OCI-LY7 (cell line): ENCODE data around the gene PPA1. TPM values are rescaled to one million over a fixed set of nuclear protein-coding genes. Genes with fewer than 3 reads are reported as not detected.

Experiments used
- BruUV-seq: library from RNA; stranded (reverse); fragments of 400-500 nt; replicated peaks from 2 replicates; lab custom pipeline; 2021; lab: Mats Ljungman, UMichigan
- CTCF ChIA-PET: fragments of 300-600 bp; sonication (Branson Sonifier 250); formaldehyde crosslinking; loops from one replicate; lab custom pipeline; 2022; ENCODE audit warnings: antibody characterized with exemption; ENCODE audit not compliant: unreplicated experiment; lab: Charles Lee
- POLR2A ChIA-PET: fragments of 300-600 bp; sonication (Branson Sonifier 250); formaldehyde crosslinking; loops from one replicate; lab custom pipeline; 2022; ENCODE audit warnings: antibody characterized with exemption; lab: Charles Lee
- DNase-seq: peaks from one replicate; pipeline ENCODE4 v3.0.0-alpha.2; 2015; ENCODE audit warnings: low spot score
- H2AFZ ChIP-seq: fragments of 200-600 bp; sonication (generic), shearing (Covaris generic); 2 replicates; pipeline ENCODE4 v1.6.1; 2014; ENCODE audit warnings: mild to moderate bottlenecking, antibody characterized with exemption, low read length, moderate library complexity
- H3K27ac ChIP-seq: fragments of 200-600 bp; sonication (generic); 2 replicates; pipeline ENCODE4 v1.5.1; 2014; ENCODE audit warnings: mixed run types, low read depth, mild to moderate bottlenecking, moderate library complexity, low read length, inconsistent platforms; ENCODE audit not compliant: poor library complexity, severe bottlenecking
- H3K36me3 ChIP-seq: fragments of 200-600 bp; sonication (generic); 2 replicates; pipeline ENCODE4 v1.6.1; 2014; ENCODE audit warnings: mild to moderate bottlenecking, antibody characterized with exemption, low read length, moderate library complexity, mixed read lengths; ENCODE audit not compliant: insufficient read depth
- H3K4me1 ChIP-seq: fragments of 200-600 bp; sonication (generic); 2 replicates; pipeline ENCODE4 v1.5.1; 2014; ENCODE audit warnings: mild to moderate bottlenecking, low read length; ENCODE audit not compliant: insufficient read depth, poor library complexity, severe bottlenecking
- H3K4me2 ChIP-seq: fragments of 200-600 bp; sonication (generic); 2 replicates; pipeline ENCODE4 v1.6.1; 2014; ENCODE audit warnings: mild to moderate bottlenecking, low read length
- H3K4me3 ChIP-seq: fragments of 200-600 bp; sonication (generic); 2 replicates; pipeline ENCODE4 v1.5.1; 2014; ENCODE audit warnings: mild to moderate bottlenecking, low read depth, low read length; ENCODE audit not compliant: poor library complexity, severe bottlenecking
- H3K79me2 ChIP-seq: fragments of 200-600 bp; sonication (generic); 2 replicates; pipeline ENCODE4 v1.6.1; 2016; ENCODE audit warnings: low read depth, mild to moderate bottlenecking, low read length, moderate library complexity, mixed read lengths; ENCODE audit not compliant: insufficient read depth
- H3K9me2 ChIP-seq: fragments of 200-600 bp; sonication (generic); 2 replicates; pipeline ENCODE4 v1.6.1; 2016; ENCODE audit warnings: mild to moderate bottlenecking, low read length, mixed read lengths; ENCODE audit not compliant: insufficient read depth
- H3K9me3 ChIP-seq: fragments of 200-600 bp; sonication (generic); 2 replicates; pipeline ENCODE4 v1.6.1; 2014; ENCODE audit warnings: mild to moderate bottlenecking, mixed run types, low read length, mixed read lengths
- H4K20me1 ChIP-seq: fragments of 200-600 bp; sonication (generic); 2 replicates; pipeline ENCODE4 v1.6.1; 2014; ENCODE audit warnings: mild to moderate bottlenecking, antibody characterized with exemption, low read length, moderate library complexity, mixed read lengths; ENCODE audit not compliant: insufficient read depth
- EZH2phosphoT487 ChIP-seq: fragments of 200-600 bp; sonication (generic); IDR thresholded peaks from 2 replicates; pipeline ENCODE4 v1.6.1; 2018; ENCODE audit warnings: low read depth, borderline replicate concordance, mild to moderate bottlenecking, mixed run types, antibody characterized with exemption, low read length, moderate library complexity, mixed read lengths
- intact Hi-C: fragments of 100-400 bp; cut with micrococcal nuclease; formaldehyde crosslinking; loops from one replicate; pipeline ENCODE4 v1.10.0; 2022; ENCODE audit not compliant: unreplicated experiment
- total RNA-seq, 2 experiments: library from RNA; depleted of rRNA in 1 of 2; stranded (reverse); fragments of >200 nt in 1 of 2; shearing (Covaris generic) in 1 of 2; gene quantifications; 2 replicates each; pipeline ENCODE4 v1.2.3, GENCODE V29; 2014 to 2022
- TF ChIP-seq, protein P1 (sequence below): fragments of 200-600 bp; sonication (generic); conservative IDR thresholded peaks from 2 replicates; pipeline ENCODE4 v1.5.1; 2014; ENCODE audit warnings: mild to moderate bottlenecking, antibody characterized with exemption, low read length, moderate library complexity, mixed read lengths

PPA1 gene
- total RNA-seq, 2 experiments from 2014 or later, result 215 to 223 TPM

DNA sequence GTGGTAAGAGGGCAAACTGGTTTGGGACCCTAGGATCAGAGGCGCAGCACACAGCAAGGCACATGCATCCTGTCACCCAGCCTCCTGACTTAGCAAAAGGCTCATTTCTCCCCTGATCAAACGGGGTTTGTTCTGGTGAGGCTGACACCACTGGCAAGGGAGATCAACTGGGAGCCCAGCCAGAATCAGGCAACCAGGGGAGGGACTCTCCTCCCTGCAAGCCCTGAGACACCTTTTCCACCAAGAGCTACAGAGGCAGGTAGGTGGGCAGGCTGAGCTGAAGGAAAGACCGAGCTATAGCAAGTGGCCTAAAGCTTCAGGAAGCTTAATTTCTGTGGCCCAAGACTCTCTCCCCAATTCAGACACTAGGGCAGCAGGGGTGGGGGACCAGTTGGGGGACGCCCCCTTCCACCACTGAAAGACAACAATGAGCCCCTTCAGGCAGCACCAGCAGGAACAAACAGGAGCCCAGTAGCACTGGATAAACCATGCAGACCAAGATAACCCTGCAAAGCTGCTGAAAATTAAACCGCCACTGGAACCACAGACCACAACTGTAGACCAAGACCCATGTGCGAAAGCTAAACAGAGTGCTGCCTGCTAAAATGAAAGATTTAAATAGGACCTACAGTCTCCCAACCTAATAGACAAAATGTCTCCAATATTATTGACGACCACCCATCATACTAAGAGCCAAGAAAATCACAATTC, 35.8 kb downstream of the PPA1 start:
- CTCF ChIA-PET, result interaction anchor here (0.6 kb wide), 1 partner anchor 20 kb away, joined by 3 read pairs; no protein-coding TSS in a partner anchor
- Histone ChIP-seq H3K79me2 (no peaks in the 10 kb centered on the region), H3K4me2 (no peak overlapping the region), H3K36me3 (peaks cover 63% of the 10 kb centered on the region), H2AFZ (no peak overlapping the region), H3K27ac (no peak overlapping the region), H3K4me1 (no peaks in the 10 kb centered on the region), H3K9me2 (no peaks in the 10 kb centered on the region), H3K9me3 (no peaks in the 10 kb centered on the region), H3K4me3 (no peak overlapping the region), H4K20me1 (no peaks in the 10 kb centered on the region)
- intact Hi-C loops, result no loop called here
- DNase-seq, result no peak
- no peak for TF ChIP-seq EZH2phosphoT487
- TF ChIP-seq, protein P1, sequence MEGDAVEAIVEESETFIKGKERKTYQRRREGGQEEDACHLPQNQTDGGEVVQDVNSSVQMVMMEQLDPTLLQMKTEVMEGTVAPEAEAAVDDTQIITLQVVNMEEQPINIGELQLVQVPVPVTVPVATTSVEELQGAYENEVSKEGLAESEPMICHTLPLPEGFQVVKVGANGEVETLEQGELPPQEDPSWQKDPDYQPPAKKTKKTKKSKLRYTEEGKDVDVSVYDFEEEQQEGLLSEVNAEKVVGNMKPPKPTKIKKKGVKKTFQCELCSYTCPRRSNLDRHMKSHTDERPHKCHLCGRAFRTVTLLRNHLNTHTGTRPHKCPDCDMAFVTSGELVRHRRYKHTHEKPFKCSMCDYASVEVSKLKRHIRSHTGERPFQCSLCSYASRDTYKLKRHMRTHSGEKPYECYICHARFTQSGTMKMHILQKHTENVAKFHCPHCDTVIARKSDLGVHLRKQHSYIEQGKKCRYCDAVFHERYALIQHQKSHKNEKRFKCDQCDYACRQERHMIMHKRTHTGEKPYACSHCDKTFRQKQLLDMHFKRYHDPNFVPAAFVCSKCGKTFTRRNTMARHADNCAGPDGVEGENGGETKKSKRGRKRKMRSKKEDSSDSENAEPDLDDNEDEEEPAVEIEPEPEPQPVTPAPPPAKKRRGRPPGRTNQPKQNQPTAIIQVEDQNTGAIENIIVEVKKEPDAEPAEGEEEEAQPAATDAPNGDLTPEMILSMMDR, result no peak
- BruUV-seq, result no TSS peak
- POLR2A ChIA-PET, result interaction anchor here (0.7 kb wide), 2 partner anchors 171 to 863 kb away, joined by 3 to 5 read pairs; no protein-coding TSS in a partner anchor

DNA sequence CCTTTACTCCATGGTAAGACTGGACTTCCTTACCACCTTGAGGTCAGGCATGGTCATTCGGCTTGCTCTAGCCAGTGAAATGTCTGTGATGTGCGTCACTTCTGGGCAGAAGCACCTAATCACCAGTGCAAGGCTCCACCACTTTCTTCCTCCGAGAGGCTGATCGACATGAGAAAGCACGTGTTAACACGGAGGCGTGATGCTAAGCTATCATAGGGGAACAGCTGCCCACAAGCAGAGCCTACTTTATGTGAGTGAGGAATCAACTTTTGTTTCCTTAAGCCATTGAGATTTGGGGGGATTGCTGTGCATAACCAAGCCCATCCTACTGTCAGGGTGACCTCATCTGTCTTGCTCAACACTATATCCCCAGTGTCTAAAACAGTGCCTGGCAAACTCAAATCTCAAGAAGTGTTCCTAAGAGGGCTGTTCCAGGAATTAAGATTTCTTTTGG, 39.8 kb downstream of the PPA1 start:
- H3K79me2 ChIP-seq, result no peaks in the 10 kb centered on the region
- H4K20me1 ChIP-seq, result no peaks in the 10 kb centered on the region
- no peak overlapping the region for H2AFZ ChIP-seq
- no TSS peak for BruUV-seq
- no peaks in the 10 kb centered on the region for H3K9me2 ChIP-seq
- no peaks in the 10 kb centered on the region for H3K9me3 ChIP-seq
- H3K36me3 ChIP-seq, result peaks cover 23% of the 10 kb centered on the region
- TF ChIP-seq EZH2phosphoT487, result no peak
- TF ChIP-seq, protein P1, result no peak
- DNase-seq, result no peak
- H3K27ac ChIP-seq, result no peak overlapping the region
- H3K4me2 ChIP-seq, result no peak overlapping the region
- intact Hi-C loops, result no loop called here
- no peak overlapping the region for H3K4me3 ChIP-seq
- POLR2A ChIA-PET, result interaction anchor here (0.6 kb wide), 1 partner anchor 158 kb away, joined by 3 read pairs; no protein-coding TSS in a partner anchor
- no peaks in the 10 kb centered on the region for H3K4me1 ChIP-seq
- CTCF ChIA-PET, result no interaction called here
